Pancreas (tissue), 10 donors: Measurements from ENCODE around the gene PRLH. TPM values are rescaled to one million over a fixed set of nuclear protein-coding genes. Genes with fewer than 3 reads are reported as not detected.

Source experiments
- ATAC-seq, 4 donors: fragments of 200-7000 bp; cut with Tn5 transposase; one replicate each; pipeline versions ENCODE4 v1.8.0 to v1.9.1; 2020; ENCODE audit warnings: mild to moderate bottlenecking in 4 of 4, moderate library complexity in 4 of 4
- DNase-seq, 6 donors: peaks; one replicate each; pipeline ENCODE4 v3.0.0-alpha.2; 2020
- FAIRE-seq: peaks from 2 replicates; lab custom pipeline; 2012; peaks lifted over from hg19 to GRCh38; lab: Jason Lieb, UNC
- H3K27ac ChIP-seq, 4 donors: fragments of 200-600 bp; sonication (generic); 1 replicate in 3 of 4; 2 replicates in 1 of 4; pipeline versions ENCODE4 v1.5.0 to v1.8.0; 2020
- H3K27me3 ChIP-seq, 4 donors: fragments of 200-600 bp; one replicate each; pipeline ENCODE4 v1.8.0; 2021
- H3K36me3 ChIP-seq, 3 donors: fragments of 200-600 bp; sonication (generic) in 1 of 3; one replicate each; pipeline versions ENCODE4 v1.5.0 to v1.8.0; 2020 to 2021
- H3K4me1 ChIP-seq, 3 donors: fragments of 200-600 bp; one replicate each; pipeline ENCODE4 v1.8.0; 2021
- H3K4me3 ChIP-seq, 4 donors: fragments of 200-600 bp; sonication (generic) in 2 of 4; one replicate each; pipeline versions ENCODE4 v1.5.0 to v1.8.0; 2020 to 2021
- H3K9me3 ChIP-seq, 4 donors: fragments of 200-600 bp; one replicate each; pipeline ENCODE4 v1.8.0; 2021
- CTCF ChIP-seq, 4 donors: fragments of 200-600 bp; sonication (generic) in 3 of 4; IDR thresholded peaks; one replicate each; pipeline versions ENCODE4 v1.5.0 to v1.8.0; 2021; ENCODE audit warnings: antibody characterized with exemption in 4 of 4
- WGBS, 2 donors: extraction: QIAGEN DNeasy Blood & Tissue Kit; methylation state at CpG; one replicate each; pipeline ENCODE4 v1.1.7; 2013; 5-methylcytosine and 5-hydroxymethylcytosine counted together
- intact Hi-C, 3 donors: fragments of 100-400 bp; cut with DNase I; formaldehyde crosslinking; loops; one replicate each; pipeline versions ENCODE4 v1.11.1 to v1.14.2; 2022
- polyA plus RNA-seq, 2 donors: library from polyadenylated mRNA; stranded (reverse); fragments of 200-250 nt; gene quantifications; one replicate each; pipeline ENCODE4 v1.2.3, GENCODE V29; 2013
- total RNA-seq, 6 donors: library from RNA; stranded (reverse); fragmentation: NEBNext Ultra II Directional in 4 of 6; extraction: Animal tissue kit (Norgen Biotek cat#: 25700) in 4 of 6; gene quantifications; one replicate each; pipeline versions ENCODE4 v1.2.1 to v1.2.4, GENCODE V29; 2021 to 2023
- donor health status: healthy with polysubstance abuse.
- donor health status: DM: no; HTN: no; CAD: no; lungs with moderate emphysema.
- donor health status: DM: no; HTN: no; CAD: no.
- donor health status: control.
- donor health status: control.
- donor health status: Bipolar disorder and iron deficiency.
- donor health status: DM: yes; HTN: yes; CAD: no.
- donor health status: DM: no; HTN: no; CAD: no.
- donor health status: DM: no; HTN: no; CAD: no.
- donor health status: DM: yes; HTN: yes; CAD: no.

The PRLH gene
- total and polyA plus RNA-seq, 8 donors, result not detected

GRCh38 chr2:237573721-237574415 lies 7.5 kb downstream of the PRLH start:
- WGBS, 2 donors, result 88 to 93% methylated on average over 8 of the region's 8 CpGs
- no peak overlapping the region for H3K27ac ChIP-seq

GRCh38 chr2:237574467-237574866 lies 8.1 kb downstream of the PRLH start:
- Histone ChIP-seq H3K4me1 (peaks cover 0 to 7% (median 6%) of the 10 kb centered on the region in 3 donors), H3K9me3 (no peaks in the 10 kb centered on the region), H3K4me3 (no peak overlapping the region), H3K27me3 (no peaks in the 10 kb centered on the region), H3K36me3 (peaks cover 0 to 16% (median 8%) of the 10 kb centered on the region in 3 donors), H3K27ac (no peak overlapping the region)
- no peak for TF ChIP-seq CTCF (IDR thresholded peaks at IDR 0.05)
- ATAC-seq (no peak), DNase-seq (peak in 1 of 6 donors; percentile 42), FAIRE-seq (no peak)
- 87 to 93% methylated on average over 9 of the region's 9 CpGs for WGBS, 2 donors
- intact Hi-C loops, result loop anchor here in 2 of 3 donors (5.0 to 10.0 kb wide), 4 partner anchors 62 to 420 kb away; no protein-coding TSS in a partner anchor

More at GRCh38 chr2:237573721-237574415, 7.5 kb downstream of the PRLH start:
- H3K27me3 ChIP-seq, result no peaks in the 10 kb centered on the region
- FAIRE-seq (no peak), ATAC-seq (no peak), DNase-seq (peak in 1 of 6 donors; percentile 26)
- intact Hi-C loops, result loop anchor here in 2 of 3 donors (5.0 to 10.0 kb wide), 4 partner anchors 62 to 419 kb away; no protein-coding TSS in a partner anchor
- peaks cover 0 to 16% (median 8%) of the 10 kb centered on the region in 3 donors for H3K36me3 ChIP-seq
- H3K4me1 ChIP-seq, result peaks cover 0 to 7% (median 6%) of the 10 kb centered on the region in 3 donors
- no peak overlapping the region for H3K4me3 ChIP-seq
- H3K9me3 ChIP-seq, result no peaks in the 10 kb centered on the region
- no peak for TF ChIP-seq CTCF (IDR thresholded peaks at IDR 0.05)

- peak in 2 of 4 donors; percentile 9 to 51 for ATAC-seq
Measured at GRCh38 chr2:237574894-237575868, 8.8 kb downstream of the PRLH start.

More at GRCh38 chr2:237574894-237575868, 8.8 kb downstream of the PRLH start:
- H3K36me3 ChIP-seq, result peaks cover 0 to 16% (median 8%) of the 10 kb centered on the region in 3 donors
- TF ChIP-seq CTCF (IDR thresholded peaks at IDR 0.05), result no peak
- FAIRE-seq (no peak), DNase-seq (peak in 1 of 6 donors; percentile 54)
- H3K27ac ChIP-seq, result no peak overlapping the region
- no peak overlapping the region for H3K4me3 ChIP-seq
- peaks cover 0 to 7% (median 6%) of the 10 kb centered on the region in 3 donors for H3K4me1 ChIP-seq
- no peaks in the 10 kb centered on the region for H3K9me3 ChIP-seq
- WGBS, 2 donors, result 76 to 78% methylated on average over 25 of the region's 25 CpGs
- intact Hi-C loops, result loop anchor here in 2 of 3 donors (5.0 to 10.0 kb wide), 4 partner anchors 63 to 420 kb away; no protein-coding TSS in a partner anchor
- H3K27me3 ChIP-seq, result no peaks in the 10 kb centered on the region
